Measurements from ENCODE around the gene CTSA. TPM values are rescaled to one million over a fixed set of nuclear protein-coding genes. Genes with fewer than 3 reads are reported as not detected.

CTSA gene
- total and polyA plus RNA-seq, 12 donors, result 306 to 854 (median 549) TPM

DNA sequence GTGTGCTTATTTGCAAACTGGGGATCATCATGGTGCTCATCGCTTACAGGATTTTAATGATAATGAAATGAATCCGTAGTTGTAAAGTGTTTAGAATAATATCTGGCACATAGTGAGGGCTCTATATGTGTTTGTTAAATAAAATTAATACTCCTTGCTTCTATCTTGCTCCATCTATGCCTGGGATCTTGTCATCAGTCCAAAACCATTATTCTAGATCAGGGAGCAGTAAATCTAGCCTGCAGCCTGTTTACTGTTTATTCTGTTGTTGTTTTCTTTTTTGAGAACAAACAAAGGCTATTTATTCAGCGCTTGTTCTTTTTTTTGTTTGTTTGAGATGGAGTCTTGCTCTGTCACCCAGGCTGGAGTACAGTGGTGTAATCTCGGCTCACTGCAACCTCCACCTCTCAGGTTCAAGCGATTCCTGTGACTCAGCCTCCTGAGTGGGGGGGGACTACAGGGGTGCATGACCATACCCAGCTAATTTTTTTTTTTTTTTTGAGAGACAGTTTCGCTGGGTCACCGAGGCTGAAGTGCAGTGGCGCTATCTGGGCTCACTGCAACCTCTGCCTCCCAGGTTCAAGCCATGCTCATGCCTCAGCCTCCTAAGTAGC is 42.1 kb upstream of the CTSA start:
- Histone ChIP-seq H3K4me3 (no peak overlapping the region), H3K27me3 (no peaks in the 10 kb centered on the region), H3K36me3 (replicated peaks in 1 of 2) (peaks cover 0 to 51% of the 10 kb centered on the region in 2 donors), H3K27ac (peak overlapping the region in 3 of 5 donors; percentile 64 to 70 (median 66)), H3K4me1 (replicated peaks in 1 of 2) (peaks cover 14 to 33% of the 10 kb centered on the region in 2 donors), H3K9me3 (replicated peaks in 1 of 3) (no peaks in the 10 kb centered on the region)
- WGBS, 4 donors, result 58 to 72% (median 60%) methylated on average over 8 of the region's 8 CpGs
- peak; percentile 59 to 90 (median 83) for DNase-seq
- intact Hi-C loops (cut with DNase I), result no loop called here
- TF ChIP-seq, protein P1, sequence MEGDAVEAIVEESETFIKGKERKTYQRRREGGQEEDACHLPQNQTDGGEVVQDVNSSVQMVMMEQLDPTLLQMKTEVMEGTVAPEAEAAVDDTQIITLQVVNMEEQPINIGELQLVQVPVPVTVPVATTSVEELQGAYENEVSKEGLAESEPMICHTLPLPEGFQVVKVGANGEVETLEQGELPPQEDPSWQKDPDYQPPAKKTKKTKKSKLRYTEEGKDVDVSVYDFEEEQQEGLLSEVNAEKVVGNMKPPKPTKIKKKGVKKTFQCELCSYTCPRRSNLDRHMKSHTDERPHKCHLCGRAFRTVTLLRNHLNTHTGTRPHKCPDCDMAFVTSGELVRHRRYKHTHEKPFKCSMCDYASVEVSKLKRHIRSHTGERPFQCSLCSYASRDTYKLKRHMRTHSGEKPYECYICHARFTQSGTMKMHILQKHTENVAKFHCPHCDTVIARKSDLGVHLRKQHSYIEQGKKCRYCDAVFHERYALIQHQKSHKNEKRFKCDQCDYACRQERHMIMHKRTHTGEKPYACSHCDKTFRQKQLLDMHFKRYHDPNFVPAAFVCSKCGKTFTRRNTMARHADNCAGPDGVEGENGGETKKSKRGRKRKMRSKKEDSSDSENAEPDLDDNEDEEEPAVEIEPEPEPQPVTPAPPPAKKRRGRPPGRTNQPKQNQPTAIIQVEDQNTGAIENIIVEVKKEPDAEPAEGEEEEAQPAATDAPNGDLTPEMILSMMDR (IDR thresholded peaks at IDR 0.05), result no peak
- peak in 1 of 2 donors; percentile 38 for TF ChIP-seq POLR2A (IDR thresholded peaks at IDR 0.05)

DNA sequence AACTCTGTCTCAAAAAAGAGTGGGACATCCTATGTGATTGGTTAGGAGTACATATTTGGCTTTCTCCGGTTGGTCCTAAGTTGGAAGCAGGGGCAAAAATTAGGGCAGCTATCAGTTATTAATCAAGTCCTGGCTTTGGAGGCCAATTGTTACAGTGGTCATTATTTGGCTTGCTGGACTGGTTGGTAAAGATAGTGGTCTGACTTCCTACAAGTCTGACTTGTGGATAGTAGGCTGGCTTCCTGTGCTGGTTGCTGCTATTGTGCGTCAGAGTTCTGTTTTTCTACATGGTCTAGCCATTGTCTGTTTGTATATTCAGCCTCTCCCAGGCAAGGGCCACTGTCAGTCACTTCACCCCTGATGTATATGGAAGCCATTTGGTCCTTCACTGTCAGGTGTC is 40.9 kb upstream of the CTSA start:
- Histone ChIP-seq H3K36me3 (replicated peaks in 1 of 2) (peaks cover 0 to 39% of the 10 kb centered on the region in 2 donors), H3K9me3 (replicated peaks in 1 of 3) (no peaks in the 10 kb centered on the region), H3K27ac (peak overlapping the region in 4 of 5 donors; percentile 2 to 70 (median 65)), H3K27me3 (no peaks in the 10 kb centered on the region), H3K4me1 (replicated peaks in 1 of 2) (peaks cover 19 to 42% of the 10 kb centered on the region in 2 donors), H3K4me3 (no peak overlapping the region)
- TF ChIP-seq, protein P1 (IDR thresholded peaks at IDR 0.05), result no peak
- no peak for TF ChIP-seq POLR2A (IDR thresholded peaks at IDR 0.05)
- intact Hi-C loops (cut with DNase I), result no loop called here
- 94 to 100% (median 96%) methylated on average over 1 to 2 of the region's 2 CpGs for WGBS, 4 donors
- DNase-seq, result peak in 1 of 7 donors; percentile 12

DNA sequence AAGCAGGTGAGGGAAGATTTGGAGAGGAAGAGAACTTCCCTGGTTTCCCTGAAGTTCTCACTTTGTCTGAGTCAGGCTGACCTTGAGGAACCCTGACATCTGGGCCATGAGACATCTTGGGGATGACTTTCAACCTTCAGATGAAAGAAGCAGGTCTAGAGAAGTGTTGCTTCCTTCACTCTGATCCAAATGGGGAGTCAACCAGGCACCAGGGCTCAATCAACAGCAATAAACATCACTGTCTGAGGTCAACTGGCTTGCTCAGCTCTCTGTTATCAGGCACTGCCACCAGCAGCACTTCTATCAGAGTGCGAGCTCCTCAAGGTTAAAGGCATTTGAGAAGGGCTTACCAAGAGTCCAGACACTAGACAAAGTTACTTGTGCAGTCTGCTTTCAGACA is 40.2 kb upstream of the CTSA start:
- H3K27me3 ChIP-seq, result no peaks in the 10 kb centered on the region
- H3K27ac ChIP-seq, result peak overlapping the region; percentile 2 to 70 (median 64)
- intact Hi-C loops (cut with DNase I), result no loop called here
- peaks cover 25 to 49% of the 10 kb centered on the region in 2 donors for H3K4me1 ChIP-seq (replicated peaks in 1 of 2)
- H3K36me3 ChIP-seq (replicated peaks in 1 of 2), result peaks cover 0 to 33% of the 10 kb centered on the region in 2 donors
- 10 to 63% (median 31%) methylated on average over 1 of the region's 1 CpG for WGBS, 4 donors
- TF ChIP-seq, protein P1 (IDR thresholded peaks at IDR 0.05), result no peak
- TF ChIP-seq POLR2A (IDR thresholded peaks at IDR 0.05), result no peak
- peak in 4 of 7 donors; percentile 52 to 65 (median 56) for DNase-seq
- H3K9me3 ChIP-seq (replicated peaks in 1 of 3), result no peaks in the 10 kb centered on the region
- no peak overlapping the region for H3K4me3 ChIP-seq

DNA sequence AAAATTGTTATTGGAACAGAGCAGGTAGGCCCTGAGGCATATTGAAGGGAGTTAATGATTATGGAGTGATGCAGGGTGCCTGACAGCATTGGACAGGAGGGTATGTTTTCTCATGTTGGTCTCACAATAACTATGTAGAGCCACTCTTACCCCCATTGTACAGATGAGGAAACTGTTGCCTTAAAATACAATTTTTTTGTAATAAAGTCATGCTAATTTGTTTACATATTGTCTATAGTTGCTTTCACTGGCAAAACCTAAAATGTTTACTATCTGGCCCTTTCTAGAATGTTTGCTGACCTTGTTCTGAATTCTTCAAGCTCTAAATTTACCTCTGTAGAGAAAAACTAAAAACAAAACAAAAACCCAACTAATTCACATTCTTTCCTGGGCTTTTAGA is 39.6 kb upstream of the CTSA start:
- Histone ChIP-seq H3K27me3 (no peaks in the 10 kb centered on the region), H3K27ac (peak overlapping the region in 4 of 5 donors; percentile 3 to 70 (median 65)), H3K36me3 (replicated peaks in 1 of 2) (peaks cover 0 to 27% of the 10 kb centered on the region in 2 donors), H3K4me1 (replicated peaks in 1 of 2) (peaks cover 30 to 55% of the 10 kb centered on the region in 2 donors), H3K4me3 (no peak overlapping the region), H3K9me3 (replicated peaks in 1 of 3) (no peaks in the 10 kb centered on the region)
- no peak for DNase-seq
- TF ChIP-seq, protein P1 (IDR thresholded peaks at IDR 0.05), result no peak
- TF ChIP-seq POLR2A (IDR thresholded peaks at IDR 0.05), result no peak
- intact Hi-C loops (cut with DNase I), result no loop called here
